Fibroblast of skin of right biceps (primary cell): ENCODE data around the gene RPGR.

Experiments
- DNase-seq: peaks from one replicate; pipeline ENCODE4 v3.0.0-alpha.2; 2013

Gene RPGR

GRCh38 chrX:38318606-38319005 lies 8.7 kb downstream of the RPGR start:
- no peak for DNase-seq

DNA sequence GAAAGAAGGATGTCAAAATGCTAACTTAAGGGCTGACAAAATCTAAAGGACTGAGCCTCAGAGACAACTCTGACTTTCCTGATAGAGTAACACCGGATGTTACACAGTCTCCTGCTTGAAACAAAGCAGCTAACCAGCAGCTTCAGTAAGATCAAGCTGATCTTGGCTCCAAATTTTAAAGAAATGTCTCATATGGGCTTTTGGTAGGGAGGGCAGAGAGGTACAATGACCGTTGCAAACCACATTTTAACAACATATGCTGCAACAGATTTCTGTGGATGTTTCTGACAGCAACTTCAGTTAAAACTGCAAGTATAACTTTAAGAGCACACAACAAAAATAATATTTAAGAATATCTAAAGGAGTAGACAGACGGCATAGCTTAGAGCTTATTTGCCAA lies 9.1 kb downstream of the RPGR start:
- DNase-seq, result no peak

DNA sequence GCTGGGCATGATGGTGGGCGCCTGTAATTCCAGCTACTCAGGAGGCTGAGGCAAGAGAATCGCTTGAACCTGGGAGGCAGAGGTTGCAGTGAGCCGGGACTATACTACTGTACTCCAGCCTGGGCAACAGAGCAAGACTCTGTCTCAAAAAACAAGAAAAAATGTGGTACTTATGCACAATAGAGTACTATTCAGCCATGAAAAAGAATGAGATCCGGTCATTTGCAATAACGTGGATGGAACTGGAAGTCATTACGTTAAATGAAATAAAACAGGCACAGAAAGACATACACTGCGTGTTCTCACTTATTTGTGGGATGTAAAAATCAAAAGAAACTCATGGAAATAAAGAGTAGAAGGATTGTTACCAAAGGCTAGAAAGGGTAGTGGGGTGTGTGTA lies 12.1 kb downstream of the RPGR start:
- DNase-seq, result no peak

GRCh38 chrX:38313190-38313589 lies 14.1 kb downstream of the RPGR start:
- DNase-seq, result peak; percentile 49

- peak; percentile 93 for DNase-seq
Measured at GRCh38 chrX:38312436-38312835, 14.9 kb downstream of the RPGR start.

GRCh38 chrX:38311743-38312142 lies 15.6 kb downstream of the RPGR start:
- DNase-seq, result no peak

GRCh38 chrX:38305971-38306370 lies 21.3 kb downstream of the RPGR start:
- no peak for DNase-seq

- no peak for DNase-seq
Measured at GRCh38 chrX:38304010-38304409, 23.3 kb downstream of the RPGR start.

- DNase-seq, result no peak
Measured at GRCh38 chrX:38293741-38294140, 33.6 kb downstream of the RPGR start.

DNA sequence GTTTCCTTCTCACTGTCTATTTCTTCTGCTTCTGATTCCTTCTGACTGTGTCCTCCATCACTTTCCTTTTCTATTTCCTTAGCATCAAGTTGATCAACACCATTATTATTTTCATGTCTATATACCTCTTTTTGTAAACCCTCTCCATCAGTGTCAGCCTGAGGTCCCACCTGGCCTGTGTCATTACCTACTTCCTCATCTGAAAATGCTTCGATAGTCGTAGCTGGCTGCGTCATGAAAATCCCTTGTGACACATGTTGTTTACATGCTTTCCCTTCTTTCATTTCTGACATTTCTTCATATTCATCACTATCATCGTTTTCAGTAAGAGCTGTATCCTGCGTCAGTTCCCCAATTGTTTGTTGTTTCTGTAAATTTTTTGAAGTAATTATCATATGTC lies 39.6 kb downstream of the RPGR start:
- no peak for DNase-seq

- DNase-seq, result no peak
Measured at GRCh38 chrX:38285649-38286048, 41.7 kb downstream of the RPGR start.

DNA sequence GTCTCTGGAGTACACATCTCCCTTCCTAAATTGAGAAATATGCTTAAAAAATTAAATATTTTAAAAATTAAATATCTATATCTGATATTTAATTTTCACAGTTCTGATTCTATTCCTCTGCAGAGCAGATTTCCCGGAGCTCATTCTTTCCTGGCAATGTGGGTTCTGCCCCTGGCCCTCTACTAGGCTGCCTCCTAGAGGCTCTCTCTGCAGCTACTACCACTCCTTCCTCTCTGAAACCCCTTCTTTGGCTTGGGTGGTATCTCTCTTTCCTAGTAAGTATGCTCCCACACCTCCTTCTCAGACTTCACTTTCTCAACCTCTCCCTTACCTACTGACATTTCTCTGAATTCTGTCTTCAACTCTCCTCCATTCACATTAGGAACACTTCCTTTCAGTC lies 45.3 kb downstream of the RPGR start:
- peak; percentile 13 for DNase-seq

GRCh38 chrX:38279188-38279587 lies 48.1 kb downstream of the RPGR start:
- no peak for DNase-seq

DNA sequence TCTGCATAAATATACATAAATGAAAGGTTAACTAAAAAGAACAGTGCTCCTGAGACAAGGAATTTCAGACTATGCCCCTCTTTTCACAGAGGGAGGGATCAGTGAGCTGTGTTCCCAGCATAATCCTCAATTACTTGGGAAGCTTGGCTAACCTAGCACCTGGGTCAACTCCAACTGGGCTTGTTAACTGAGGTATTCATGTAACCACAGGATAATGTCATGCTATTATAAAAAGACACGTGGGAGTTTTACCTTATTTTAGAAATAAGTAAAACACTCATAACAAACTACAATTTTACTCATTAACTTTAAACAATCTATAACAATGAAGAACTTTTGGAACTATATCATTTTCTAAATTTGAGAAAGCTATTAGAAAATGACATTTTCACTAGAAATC lies 48.6 kb downstream of the RPGR start:
- DNase-seq, result peak; percentile 36

- no peak for DNase-seq
Measured at GRCh38 chrX:38277802-38278201, 49.5 kb downstream of the RPGR start.

DNA sequence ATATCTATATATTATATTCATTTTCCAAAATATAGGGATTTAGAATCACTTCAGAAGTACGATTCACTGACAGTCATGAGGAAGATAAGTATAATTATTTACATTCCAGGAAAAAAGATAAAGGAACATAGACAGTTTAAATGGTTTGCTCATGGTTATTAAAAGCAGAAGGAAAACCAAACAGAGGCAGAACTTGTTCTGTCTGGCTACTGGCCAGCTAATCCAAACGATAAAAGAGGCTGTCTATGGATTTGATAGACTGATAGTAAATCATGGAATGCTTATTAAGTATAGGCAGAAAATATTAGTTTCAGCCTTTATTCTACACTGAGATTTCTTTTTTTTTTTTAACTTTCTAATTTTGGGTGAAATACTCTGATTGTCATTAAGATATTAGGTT lies 50.2 kb downstream of the RPGR start:
- DNase-seq, result no peak

DNA sequence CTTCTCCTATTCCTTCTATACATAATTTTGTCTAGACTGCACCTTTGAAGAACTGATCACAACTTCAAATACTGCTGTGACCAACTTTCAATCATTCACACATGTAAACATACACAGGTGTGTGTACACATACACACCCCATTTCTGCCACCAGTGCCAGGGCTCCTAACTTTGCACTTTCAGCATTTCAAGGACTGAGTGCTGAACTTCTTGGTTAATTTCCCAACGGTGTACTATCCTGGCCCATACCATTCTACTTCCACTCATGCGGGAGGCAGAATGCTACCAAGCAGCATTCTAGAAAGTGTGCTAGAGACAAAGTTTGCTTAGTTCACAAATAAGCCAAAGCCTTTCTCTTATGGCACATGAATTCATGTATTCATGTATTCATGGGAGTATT lies 51.2 kb downstream of the RPGR start:
- DNase-seq, result no peak

DNA sequence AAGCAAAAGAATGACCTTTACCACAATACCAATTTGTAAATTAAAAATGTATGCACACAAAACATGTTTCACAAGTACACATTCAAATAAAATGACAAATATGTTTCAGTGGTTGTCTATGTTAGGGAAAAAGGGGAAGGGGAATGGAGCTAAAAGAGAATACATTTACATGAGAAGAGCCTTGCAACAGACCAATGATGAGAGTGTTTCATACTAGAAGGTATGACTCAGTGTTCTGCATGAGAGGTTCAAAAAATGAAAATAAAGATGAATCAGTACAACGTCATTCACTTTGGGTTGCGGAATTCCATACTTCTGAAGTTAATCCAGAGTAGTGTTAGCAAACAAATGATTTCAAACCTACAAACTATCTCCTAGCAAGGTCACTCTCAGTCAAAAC lies 51.7 kb downstream of the RPGR start:
- peak; percentile 91 for DNase-seq

DNA sequence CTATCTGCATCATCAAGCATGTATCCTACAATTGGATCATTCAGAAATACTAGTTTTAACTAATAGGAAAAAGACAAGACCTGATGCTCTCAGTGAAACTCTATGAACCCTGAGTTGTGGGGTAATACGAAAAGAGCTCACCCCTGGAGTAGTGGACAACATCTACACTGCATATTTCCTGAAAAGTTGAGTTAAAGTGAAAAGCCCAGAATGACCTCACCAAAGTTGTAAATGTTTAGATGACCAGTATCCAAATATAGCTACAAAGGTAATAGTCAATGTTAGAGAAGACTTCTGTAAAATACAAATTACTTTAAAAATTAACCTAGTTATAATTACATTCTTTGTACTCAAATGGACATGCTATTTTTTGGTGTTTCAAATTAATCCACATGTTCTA lies 53.9 kb downstream of the RPGR start:
- no peak for DNase-seq

- DNase-seq, result peak; percentile 21
Measured at GRCh38 chrX:38271154-38271716, 56.1 kb downstream of the RPGR start.

GRCh38 chrX:38268011-38268410 lies 59.3 kb downstream of the RPGR start:
- DNase-seq, result peak; percentile 10

DNA sequence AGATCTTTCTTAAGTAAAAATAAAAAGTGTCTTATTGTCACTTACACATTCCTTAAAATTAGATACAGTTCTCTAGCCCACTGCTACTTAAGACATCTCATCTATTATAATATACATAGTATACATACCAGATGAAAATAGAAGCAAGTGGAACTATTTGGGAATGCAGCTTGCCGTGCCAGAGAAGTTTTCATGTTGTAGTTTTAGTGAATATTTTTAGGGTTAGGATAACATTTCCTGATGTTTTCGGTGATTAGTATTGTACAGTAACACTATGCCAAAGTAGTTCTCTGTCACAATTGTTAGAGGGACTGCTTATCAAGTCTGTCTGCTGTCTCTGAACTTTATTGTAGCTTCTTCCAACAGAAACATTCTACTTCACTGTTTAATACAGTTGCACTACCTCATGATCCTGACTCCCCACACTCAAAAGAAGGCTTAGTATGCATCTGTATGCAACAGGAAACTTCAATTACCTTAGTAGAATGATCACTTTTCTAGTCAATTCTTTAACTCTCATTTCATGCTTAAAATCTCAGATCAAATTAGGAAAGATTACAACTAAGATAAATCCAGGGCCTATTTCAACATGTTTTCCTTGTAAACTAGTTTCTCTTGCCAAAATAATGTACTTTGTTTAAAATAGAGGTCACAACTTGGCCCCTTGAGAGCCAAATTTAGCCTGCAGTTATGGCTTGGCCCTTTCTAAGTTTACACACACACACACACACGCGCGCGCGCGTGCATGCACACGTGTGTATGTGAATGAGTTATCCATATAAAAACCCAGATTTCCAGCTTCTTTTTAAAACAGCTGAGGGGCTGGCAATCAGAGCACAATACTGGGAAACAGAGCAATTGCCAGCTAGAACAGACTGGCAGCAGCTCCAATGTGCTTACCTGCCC lies 64.3 kb downstream of the RPGR start:
- peak; percentile 65 for DNase-seq

GRCh38 chrX:38260231-38260630 lies 67.1 kb downstream of the RPGR start:
- no peak for DNase-seq

- no peak for DNase-seq
Measured at GRCh38 chrX:38256019-38256418, 71.3 kb downstream of the RPGR start.

DNA sequence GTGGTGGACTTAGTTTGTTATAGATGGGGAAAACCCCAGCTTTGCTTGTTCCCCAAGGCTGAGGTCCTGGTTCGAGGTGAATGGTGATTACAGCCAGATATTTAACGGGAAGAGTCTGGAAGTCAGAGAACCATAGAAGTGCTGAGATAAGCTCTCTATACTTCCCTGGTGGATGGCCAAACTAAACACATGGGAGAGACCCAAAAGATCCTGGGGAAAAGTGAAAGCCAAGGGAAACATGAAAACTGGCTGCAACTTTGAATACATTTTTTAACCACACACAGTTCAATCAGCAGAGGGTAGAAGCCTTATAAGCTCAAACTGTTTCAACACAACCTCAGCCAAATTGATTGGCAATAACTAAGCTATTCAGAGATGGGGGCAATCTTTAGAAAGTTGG lies 77.3 kb downstream of the RPGR start:
- peak; percentile 32 for DNase-seq
